Activated CD4-positive, alpha-beta memory T cell treated with anti-CD3 and anti-CD28 coated beads, Interleukin-2, amount 10 ng/mL, durations not matched to agents 7 days and 5 days (primary cell): ENCODE results near the gene ASAH2. TPM values are rescaled to one million over a fixed set of nuclear protein-coding genes. Genes with fewer than 3 reads are reported as not detected.
A peak's percentile ranks its signal among the peaks of the same experiment; 100 is the strongest.
"Not testable (repeated sequence)": the region's sequence is repeated elsewhere in the genome, so short reads cannot be mapped to it uniquely, and the experiment has no call there.

ENCODE experiments used
- CTCF ChIA-PET: fragments of 350-600 bp; sonication (Branson Sonifier 250); formaldehyde crosslinking; loops from one replicate; lab custom pipeline; 2021; ENCODE audit warnings: antibody characterized with exemption, inconsistent platforms; lab: Charles Lee
- POLR2A ChIA-PET: fragments of 350-600 bp; sonication (Branson Sonifier 250); formaldehyde crosslinking; loops from one replicate; lab custom pipeline; 2021; ENCODE audit warnings: antibody characterized with exemption; lab: Charles Lee
- DNase-seq: peaks from one replicate; pipeline ENCODE4 v3.0.0-alpha.2; 2020
- H3K27ac Mint-ChIP-seq: one replicate; pipeline ENCODE4 v1.8.0; 2021; ENCODE audit warnings: mild to moderate bottlenecking, mixed read lengths
- H3K27me3 Mint-ChIP-seq: one replicate; pipeline ENCODE4 v1.8.0; 2021; ENCODE audit warnings: mixed read lengths
- H3K36me3 Mint-ChIP-seq: one replicate; pipeline ENCODE4 v1.8.0; 2021; ENCODE audit warnings: low read depth, mixed read lengths
- H3K4me1 Mint-ChIP-seq: one replicate; pipeline ENCODE4 v1.8.0; 2021; ENCODE audit warnings: mixed read lengths
- H3K4me3 Mint-ChIP-seq: one replicate; pipeline ENCODE4 v1.8.0; 2021; ENCODE audit warnings: mild to moderate bottlenecking, mixed read lengths
- H3K9me3 Mint-ChIP-seq: one replicate; pipeline ENCODE4 v1.8.0; 2021; ENCODE audit warnings: mixed read lengths
- total RNA-seq, 2 experiments: library from RNA; stranded (reverse); gene quantifications; one replicate each; pipeline ENCODE4 v1.2.3, GENCODE V29; 2021

Gene ASAH2
- total RNA-seq, 2 experiments from 2014 or later, result 2.1 to 3.6 TPM

GRCh38 chr10:50244201-50244600 lies 7.1 kb downstream of the ASAH2 start:
- H3K9me3 Mint-ChIP-seq, result no peaks in the 10 kb centered on the region
- H3K36me3 Mint-ChIP-seq, result no peaks in the 10 kb centered on the region
- no peak overlapping the region for H3K27ac Mint-ChIP-seq
- H3K27me3 Mint-ChIP-seq, result peaks cover 48% of the 10 kb centered on the region
- no peak overlapping the region for H3K4me3 Mint-ChIP-seq
- ChIA-PET CTCF (no interaction called here), POLR2A (no interaction called here)
- no peak for DNase-seq
- no peaks in the 10 kb centered on the region for H3K4me1 Mint-ChIP-seq

GRCh38 chr10:50242777-50243176 lies 8.5 kb downstream of the ASAH2 start:
- Mint-ChIP-seq H3K27ac (no peak overlapping the region), H3K4me1 (no peaks in the 10 kb centered on the region), H3K27me3 (peaks cover 46% of the 10 kb centered on the region), H3K36me3 (no peaks in the 10 kb centered on the region), H3K4me3 (no peak overlapping the region), H3K9me3 (no peaks in the 10 kb centered on the region)
- CTCF ChIA-PET, result no interaction called here
- no peak for DNase-seq
- POLR2A ChIA-PET, result no interaction called here

- POLR2A ChIA-PET, H3K36me3 Mint-ChIP-seq, DNase-seq, H3K27ac Mint-ChIP-seq, CTCF ChIA-PET, H3K4me1 Mint-ChIP-seq, H3K4me3 Mint-ChIP-seq, H3K9me3 Mint-ChIP-seq: not testable (repeated sequence)
- H3K27me3 Mint-ChIP-seq, result peaks cover 50% of the 10 kb centered on the region
Observed at GRCh38 chr10:50241478-50241877, 9.8 kb downstream of the ASAH2 start.

GRCh38 chr10:50234486-50234885 lies 16.8 kb downstream of the ASAH2 start:
- H3K27me3 Mint-ChIP-seq, result peaks cover 61% of the 10 kb centered on the region
- ChIA-PET CTCF (no interaction called here), POLR2A (no interaction called here)
- no peaks in the 10 kb centered on the region for H3K4me1 Mint-ChIP-seq
- no peaks in the 10 kb centered on the region for H3K9me3 Mint-ChIP-seq
- no peak overlapping the region for H3K27ac Mint-ChIP-seq
- H3K4me3 Mint-ChIP-seq, result no peak overlapping the region
- no peaks in the 10 kb centered on the region for H3K36me3 Mint-ChIP-seq
- no peak for DNase-seq

- DNase-seq, result no peak
- Mint-ChIP-seq H3K36me3 (no peaks in the 10 kb centered on the region), H3K4me1 (no peaks in the 10 kb centered on the region), H3K27me3 (peaks cover 55% of the 10 kb centered on the region), H3K9me3 (no peaks in the 10 kb centered on the region), H3K4me3 (no peak overlapping the region), H3K27ac (no peak overlapping the region)
- CTCF ChIA-PET, result no interaction called here
- POLR2A ChIA-PET, result no interaction called here
Observed at GRCh38 chr10:50232261-50232639, 19.1 kb downstream of the ASAH2 start.

GRCh38 chr10:50231515-50232260 lies 19.6 kb downstream of the ASAH2 start:
- CTCF ChIA-PET, result no interaction called here
- Mint-ChIP-seq H3K27me3 (peaks cover 55% of the 10 kb centered on the region), H3K27ac (no peak overlapping the region), H3K9me3 (no peaks in the 10 kb centered on the region), H3K4me3 (no peak overlapping the region), H3K36me3 (no peaks in the 10 kb centered on the region), H3K4me1 (no peaks in the 10 kb centered on the region)
- POLR2A ChIA-PET, result no interaction called here
- DNase-seq, result no peak

GRCh38 chr10:50229460-50229859 lies 21.9 kb downstream of the ASAH2 start:
- Mint-ChIP-seq H3K27ac (no peak overlapping the region), H3K4me1 (peaks cover 2% of the 10 kb centered on the region), H3K4me3 (no peak overlapping the region), H3K9me3 (no peaks in the 10 kb centered on the region), H3K36me3 (no peaks in the 10 kb centered on the region), H3K27me3 (peaks cover 47% of the 10 kb centered on the region)
- no peak for DNase-seq
- ChIA-PET CTCF (no interaction called here), POLR2A (no interaction called here)

GRCh38 chr10:50228672-50229071 lies 22.6 kb downstream of the ASAH2 start:
- Mint-ChIP-seq H3K27me3 (peaks cover 45% of the 10 kb centered on the region), H3K36me3 (no peaks in the 10 kb centered on the region), H3K4me3 (no peak overlapping the region), H3K9me3 (no peaks in the 10 kb centered on the region), H3K4me1 (peaks cover 3% of the 10 kb centered on the region), H3K27ac (no peak overlapping the region)
- DNase-seq, result no peak
- ChIA-PET CTCF (no interaction called here), POLR2A (no interaction called here)

GRCh38 chr10:50226610-50227009 lies 24.7 kb downstream of the ASAH2 start:
- H3K27me3 Mint-ChIP-seq, result peaks cover 40% of the 10 kb centered on the region
- peaks cover 3% of the 10 kb centered on the region for H3K4me1 Mint-ChIP-seq
- H3K9me3 Mint-ChIP-seq, result no peaks in the 10 kb centered on the region
- no peaks in the 10 kb centered on the region for H3K36me3 Mint-ChIP-seq
- CTCF ChIA-PET, result no interaction called here
- H3K4me3 Mint-ChIP-seq, result no peak overlapping the region
- DNase-seq, result no peak
- POLR2A ChIA-PET, result no interaction called here
- no peak overlapping the region for H3K27ac Mint-ChIP-seq

- CTCF ChIA-PET, result interaction anchor here (1.5 to 2.3 kb wide), 2 partner anchors 9 to 630 kb away, joined by 4 to 11 read pairs; no protein-coding TSS in a partner anchor
- DNase-seq, result peak; percentile 38
Observed at GRCh38 chr10:50224330-50224952, 26.9 kb downstream of the ASAH2 start.

GRCh38 chr10:50222199-50222598 lies 29.1 kb downstream of the ASAH2 start:
- no peak for DNase-seq
- Mint-ChIP-seq H3K4me1 (peaks cover 3% of the 10 kb centered on the region), H3K27ac (no peak overlapping the region), H3K9me3 (no peaks in the 10 kb centered on the region), H3K36me3 (no peaks in the 10 kb centered on the region), H3K27me3 (peaks cover 19% of the 10 kb centered on the region), H3K4me3 (no peak overlapping the region)
- ChIA-PET CTCF (interaction anchor here (1.3 kb wide), 1 partner anchor 627 kb away, joined by 4 read pairs; no protein-coding TSS in a partner anchor), POLR2A (no interaction called here)

More at GRCh38 chr10:50224330-50224952, 26.9 kb downstream of the ASAH2 start:
- Mint-ChIP-seq H3K9me3 (no peaks in the 10 kb centered on the region), H3K4me1 (peaks cover 3% of the 10 kb centered on the region), H3K4me3 (no peak overlapping the region), H3K27ac (no peak overlapping the region), H3K36me3 (no peaks in the 10 kb centered on the region), H3K27me3 (peaks cover 30% of the 10 kb centered on the region)
- POLR2A ChIA-PET, result no interaction called here

GRCh38 chr10:50221470-50221869 lies 29.8 kb downstream of the ASAH2 start:
- Mint-ChIP-seq H3K4me3 (no peak overlapping the region), H3K27ac (no peak overlapping the region), H3K4me1 (peaks cover 3% of the 10 kb centered on the region), H3K9me3 (no peaks in the 10 kb centered on the region), H3K36me3 (no peaks in the 10 kb centered on the region), H3K27me3 (peaks cover 17% of the 10 kb centered on the region)
- POLR2A ChIA-PET, result no interaction called here
- CTCF ChIA-PET, result no interaction called here
- no peak for DNase-seq

- H3K27ac Mint-ChIP-seq, result no peak overlapping the region
- no peaks in the 10 kb centered on the region for H3K9me3 Mint-ChIP-seq
- no peaks in the 10 kb centered on the region for H3K36me3 Mint-ChIP-seq
- ChIA-PET CTCF (no interaction called here), POLR2A (no interaction called here)
- H3K4me1 Mint-ChIP-seq, result peaks cover 3% of the 10 kb centered on the region
- no peak for DNase-seq
- no peak overlapping the region for H3K4me3 Mint-ChIP-seq
- H3K27me3 Mint-ChIP-seq, result peaks cover 19% of the 10 kb centered on the region
Observed at GRCh38 chr10:50219646-50220045, 31.7 kb downstream of the ASAH2 start.

- no peak for DNase-seq
- Mint-ChIP-seq H3K4me3 (no peak overlapping the region), H3K27ac (no peak overlapping the region), H3K36me3 (no peaks in the 10 kb centered on the region), H3K27me3 (peaks cover 16% of the 10 kb centered on the region), H3K4me1 (no peaks in the 10 kb centered on the region), H3K9me3 (no peaks in the 10 kb centered on the region)
- ChIA-PET CTCF (no interaction called here), POLR2A (no interaction called here)
Observed at GRCh38 chr10:50219200-50219599, 32.1 kb downstream of the ASAH2 start.
